ENCODE data around the gene B4GALNT4. TPM values are rescaled to one million over a fixed set of nuclear protein-coding genes. Genes with fewer than 3 reads are reported as not detected.

B4GALNT4 gene
- total and polyA plus RNA-seq, 2 of the 13 experiments (the other 11 are each of a cell fraction or from before 2014, with no cell fraction given) = 30.5 to 50.1 TPM

DNA sequence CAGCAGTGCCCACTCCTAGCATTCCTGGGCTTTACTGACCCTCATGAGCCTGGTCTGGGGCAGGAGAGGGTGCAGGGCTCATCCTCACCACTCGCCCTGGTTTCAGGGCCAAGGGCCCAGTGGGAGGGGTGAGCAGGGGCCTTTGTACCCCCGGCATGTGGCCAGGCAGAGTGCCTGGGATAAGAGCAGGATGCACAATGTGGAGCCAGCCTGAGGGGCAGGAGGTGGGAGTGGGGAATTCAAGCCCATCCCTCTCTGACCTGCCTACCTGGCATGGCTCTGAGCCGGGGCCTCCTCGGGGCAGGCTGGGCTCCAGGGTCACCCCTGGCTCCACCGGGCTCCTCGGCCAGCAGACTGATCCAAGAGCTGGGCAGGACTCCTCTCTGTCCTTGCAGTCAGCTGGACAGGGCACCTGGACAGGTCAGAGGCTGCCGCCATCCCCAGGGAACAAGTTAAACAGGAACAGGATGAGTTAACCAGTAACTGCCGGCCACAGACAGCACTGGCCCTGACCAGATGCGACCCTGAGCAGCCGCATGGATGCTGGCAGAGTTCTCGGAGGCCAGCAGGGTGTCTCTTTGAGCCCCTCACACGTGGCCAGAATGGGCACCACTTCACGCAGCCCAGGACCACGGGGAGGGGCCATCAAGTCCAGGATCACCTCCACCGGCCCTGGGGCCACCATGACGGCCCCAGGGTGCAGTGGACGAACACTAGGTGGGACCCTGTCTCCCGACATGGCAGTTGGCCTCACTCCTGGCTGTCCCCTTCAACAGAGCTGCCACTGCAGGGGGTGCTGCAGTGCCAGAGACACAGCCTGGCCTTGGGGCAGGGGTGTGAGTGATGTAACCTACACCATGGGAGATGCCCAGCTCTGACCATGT, 40.5 kb downstream of the B4GALNT4 start (continued):
- TF ChIP-seq SKIL (CRISPR knock-in tag; IDR thresholded peaks at IDR 0.05; ENCODE audit: borderline replicate concordance) (no peak), ZNF891 (CRISPR knock-in tag; IDR thresholded peaks at IDR 0.05) (peak; percentile 78), E2F1 (CRISPR knock-in tag; IDR thresholded peaks at IDR 0.05) (no peak), ZNF121 (CRISPR knock-in tag; IDR thresholded peaks at IDR 0.05) (0 out of 2 replicates have a peak, but pooled peaks have one; percentile 42), ZSCAN22 (CRISPR knock-in tag; IDR thresholded peaks at IDR 0.05) (no peak), CHCHD3 (CRISPR knock-in tag; IDR thresholded peaks at IDR 0.05) (no peak), TAF15 (IDR thresholded peaks at IDR 0.05; ENCODE audit: low read depth, low read length, poor library complexity, severe bottlenecking) (no peak), NFRKB (IDR thresholded peaks at IDR 0.05) (no peak), CBX1 (IDR thresholded peaks at IDR 0.05; ENCODE audit: low read depth) (no peak), ESRRA (CRISPR knock-in tag; IDR thresholded peaks at IDR 0.05; ENCODE audit: low read depth) (peak; percentile 78), CREB3 (CRISPR knock-in tag; IDR thresholded peaks at IDR 0.05) (no peak), AFF4 (CRISPR knock-in tag; IDR thresholded peaks at IDR 0.05) (no peak), KMT2B (CRISPR knock-in tag; IDR thresholded peaks at IDR 0.05) (no peak), ZSCAN9 (CRISPR knock-in tag; IDR thresholded peaks at IDR 0.05; ENCODE audit: borderline replicate concordance) (0 out of 2 replicates have a peak, but pooled peaks have one; percentile 48), HHEX (CRISPR knock-in tag; IDR thresholded peaks at IDR 0.05) (no peak)
- TF ChIP-seq, protein P1, sequence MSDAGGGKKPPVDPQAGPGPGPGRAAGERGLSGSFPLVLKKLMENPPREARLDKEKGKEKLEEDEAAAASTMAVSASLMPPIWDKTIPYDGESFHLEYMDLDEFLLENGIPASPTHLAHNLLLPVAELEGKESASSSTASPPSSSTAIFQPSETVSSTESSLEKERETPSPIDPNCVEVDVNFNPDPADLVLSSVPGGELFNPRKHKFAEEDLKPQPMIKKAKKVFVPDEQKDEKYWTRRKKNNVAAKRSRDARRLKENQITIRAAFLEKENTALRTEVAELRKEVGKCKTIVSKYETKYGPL (CRISPR knock-in tag; IDR thresholded peaks at IDR 0.05) = no peak
- TF ChIP-seq, protein P2, sequence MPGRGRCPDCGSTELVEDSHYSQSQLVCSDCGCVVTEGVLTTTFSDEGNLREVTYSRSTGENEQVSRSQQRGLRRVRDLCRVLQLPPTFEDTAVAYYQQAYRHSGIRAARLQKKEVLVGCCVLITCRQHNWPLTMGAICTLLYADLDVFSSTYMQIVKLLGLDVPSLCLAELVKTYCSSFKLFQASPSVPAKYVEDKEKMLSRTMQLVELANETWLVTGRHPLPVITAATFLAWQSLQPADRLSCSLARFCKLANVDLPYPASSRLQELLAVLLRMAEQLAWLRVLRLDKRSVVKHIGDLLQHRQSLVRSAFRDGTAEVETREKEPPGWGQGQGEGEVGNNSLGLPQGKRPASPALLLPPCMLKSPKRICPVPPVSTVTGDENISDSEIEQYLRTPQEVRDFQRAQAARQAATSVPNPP (CRISPR knock-in tag; IDR thresholded peaks at IDR 0.05) = peak; percentile 50; the same call in 1 of the 2 replicates
- TF ChIP-seq, protein P3, sequence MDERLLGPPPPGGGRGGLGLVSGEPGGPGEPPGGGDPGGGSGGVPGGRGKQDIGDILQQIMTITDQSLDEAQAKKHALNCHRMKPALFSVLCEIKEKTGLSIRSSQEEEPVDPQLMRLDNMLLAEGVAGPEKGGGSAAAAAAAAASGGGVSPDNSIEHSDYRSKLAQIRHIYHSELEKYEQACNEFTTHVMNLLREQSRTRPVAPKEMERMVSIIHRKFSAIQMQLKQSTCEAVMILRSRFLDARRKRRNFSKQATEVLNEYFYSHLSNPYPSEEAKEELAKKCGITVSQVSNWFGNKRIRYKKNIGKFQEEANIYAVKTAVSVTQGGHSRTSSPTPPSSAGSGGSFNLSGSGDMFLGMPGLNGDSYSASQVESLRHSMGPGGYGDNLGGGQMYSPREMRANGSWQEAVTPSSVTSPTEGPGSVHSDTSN (CRISPR knock-in tag; IDR thresholded peaks at IDR 0.05) = no peak
